Measurements from ENCODE around the gene UBE4A. TPM values are rescaled to one million over a fixed set of nuclear protein-coding genes. Genes with fewer than 3 reads are reported as not detected.

The UBE4A gene
- total and polyA plus RNA-seq, 2 of the 4 experiments (the other 2 are of a cell fraction), result 15.2 to 69.7 TPM

DNA sequence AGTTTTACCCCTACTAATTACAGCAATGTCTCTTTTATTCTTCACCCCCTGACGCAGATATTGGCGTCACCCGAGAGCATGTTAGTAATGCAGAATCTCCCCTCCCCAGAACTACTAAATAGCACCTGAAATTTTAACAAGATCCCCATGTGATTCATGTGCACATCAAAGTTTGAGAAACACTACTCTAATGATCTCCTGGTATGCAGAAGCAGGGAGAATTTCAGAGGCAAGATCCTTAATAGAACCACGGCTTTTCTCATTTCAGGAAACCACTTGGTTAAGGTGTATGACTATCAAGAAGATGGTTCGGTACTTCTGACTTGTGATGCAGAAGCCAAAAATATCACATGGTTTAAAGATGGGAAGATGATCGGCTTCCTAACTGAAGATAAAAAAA lies 9.9 kb upstream of the UBE4A start:
- DNase-seq, result no peak
- in situ Hi-C loops (cut with MboI; ENCODE audit: low sequenced_read_pairs) (loop anchor here (5.0 kb wide), 1 partner anchor 152 kb away; no protein-coding TSS in a partner anchor), dilution Hi-C loops (cut with HindIII; ENCODE audit: low sequenced_read_pairs, unreplicated experiment) (no loop called here), intact Hi-C loops (cut with micrococcal nuclease) (no loop called here)
- Histone ChIP-seq H2BK5ac (ENCODE audit: low read depth, low read length, poor library complexity, severe bottlenecking) (no peak overlapping the region), H3K36me3 (ENCODE audit: control insufficient read depth, insufficient read depth, low read length) (no peaks in the 10 kb centered on the region), H3K4ac (ENCODE audit: low read depth, low read length) (no peak overlapping the region), H2BK15ac (ENCODE audit: low read depth, low read length) (no peak overlapping the region), H3K79me1 (ENCODE audit: low read depth in 1 of 2, low read length in 2 of 2) (no peaks in the 10 kb centered on the region), H3K4me2 (ENCODE audit: low read depth, low read length) (no peak overlapping the region), H3K9ac (ENCODE audit: low read depth, low read length) (no peak overlapping the region), H3K56ac (ENCODE audit: extremely low read depth, insufficient read depth, low read length) (no peak overlapping the region), H2AK9ac (replicated peaks; ENCODE audit: low read depth, low read length, poor library complexity) (no peak overlapping the region), H3K14ac (replicated peaks; ENCODE audit: low read depth, low read length) (no peak overlapping the region), H3K4me3 (ENCODE audit: insufficient read depth, low read depth, low read length) (no peak overlapping the region), H3K27me3 (ENCODE audit: control insufficient read depth, insufficient read depth, low read length) (peaks cover 14% of the 10 kb centered on the region), H3K18ac (ENCODE audit: low read depth, low read length) (no peak overlapping the region), H4K91ac (ENCODE audit: insufficient read depth, low read depth, low read length) (no peak overlapping the region), H3K23ac (ENCODE audit: low read depth, low read length) (no peak overlapping the region), H3K9me1 (ENCODE audit: insufficient read depth, low read length) (no peaks in the 10 kb centered on the region), H2AFZ (replicated peaks; ENCODE audit: low read length, poor library complexity) (no peak overlapping the region), H3K27ac (ENCODE audit: insufficient read depth, low read length) (no peak overlapping the region), H2BK20ac (ENCODE audit: low read depth, low read length) (no peak overlapping the region), H4K5ac (ENCODE audit: low read depth, low read length) (no peak overlapping the region), H3K9me3 (ENCODE audit: control insufficient read depth, insufficient read depth, low read length) (no peaks in the 10 kb centered on the region), H4K20me1 (ENCODE audit: insufficient read depth, low read length) (no peaks in the 10 kb centered on the region), H2BK120ac (ENCODE audit: low read depth, low read length) (no peak overlapping the region), H2AK5ac (ENCODE audit: low read depth, low read length) (no peak overlapping the region), H4K8ac (ENCODE audit: low read depth in 2 of 2, low read length in 2 of 2) (no peak overlapping the region), H3K4me1 (ENCODE audit: control insufficient read depth, insufficient read depth, low read length) (no peaks in the 10 kb centered on the region)
- no TSS peak for BruUV-seq (replicated peaks)
- ChIA-PET CTCF (no interaction called here), POLR2A (ENCODE audit: unreplicated experiment) (no interaction called here)
- WGBS, 2 experiments (ENCODE audit: extremely low coverage in 2 of 2, insufficient read length in 1 of 2), result 83% methylated on average over 1 of the region's 6 CpGs; no CpG with 5 or more reads in 1 of the 2 experiments
- no peak for TF ChIP-seq RAD21 (IDR thresholded peaks at IDR 0.05; ENCODE audit: low read length)
- TF ChIP-seq, protein P1, sequence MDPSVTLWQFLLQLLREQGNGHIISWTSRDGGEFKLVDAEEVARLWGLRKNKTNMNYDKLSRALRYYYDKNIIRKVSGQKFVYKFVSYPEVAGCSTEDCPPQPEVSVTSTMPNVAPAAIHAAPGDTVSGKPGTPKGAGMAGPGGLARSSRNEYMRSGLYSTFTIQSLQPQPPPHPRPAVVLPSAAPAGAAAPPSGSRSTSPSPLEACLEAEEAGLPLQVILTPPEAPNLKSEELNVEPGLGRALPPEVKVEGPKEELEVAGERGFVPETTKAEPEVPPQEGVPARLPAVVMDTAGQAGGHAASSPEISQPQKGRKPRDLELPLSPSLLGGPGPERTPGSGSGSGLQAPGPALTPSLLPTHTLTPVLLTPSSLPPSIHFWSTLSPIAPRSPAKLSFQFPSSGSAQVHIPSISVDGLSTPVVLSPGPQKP (IDR thresholded peaks at IDR 0.05; ENCODE audit: borderline replicate concordance, low read depth, low read length), result no peak
- TF ChIP-seq RCOR1 (IDR thresholded peaks at IDR 0.05; ENCODE audit: insufficient replicate concordance, low read length), result no peak
- no peak for TF ChIP-seq POLR2A (IDR thresholded peaks at IDR 0.05; ENCODE audit: low read depth, low read length)
- TF ChIP-seq, protein P2, sequence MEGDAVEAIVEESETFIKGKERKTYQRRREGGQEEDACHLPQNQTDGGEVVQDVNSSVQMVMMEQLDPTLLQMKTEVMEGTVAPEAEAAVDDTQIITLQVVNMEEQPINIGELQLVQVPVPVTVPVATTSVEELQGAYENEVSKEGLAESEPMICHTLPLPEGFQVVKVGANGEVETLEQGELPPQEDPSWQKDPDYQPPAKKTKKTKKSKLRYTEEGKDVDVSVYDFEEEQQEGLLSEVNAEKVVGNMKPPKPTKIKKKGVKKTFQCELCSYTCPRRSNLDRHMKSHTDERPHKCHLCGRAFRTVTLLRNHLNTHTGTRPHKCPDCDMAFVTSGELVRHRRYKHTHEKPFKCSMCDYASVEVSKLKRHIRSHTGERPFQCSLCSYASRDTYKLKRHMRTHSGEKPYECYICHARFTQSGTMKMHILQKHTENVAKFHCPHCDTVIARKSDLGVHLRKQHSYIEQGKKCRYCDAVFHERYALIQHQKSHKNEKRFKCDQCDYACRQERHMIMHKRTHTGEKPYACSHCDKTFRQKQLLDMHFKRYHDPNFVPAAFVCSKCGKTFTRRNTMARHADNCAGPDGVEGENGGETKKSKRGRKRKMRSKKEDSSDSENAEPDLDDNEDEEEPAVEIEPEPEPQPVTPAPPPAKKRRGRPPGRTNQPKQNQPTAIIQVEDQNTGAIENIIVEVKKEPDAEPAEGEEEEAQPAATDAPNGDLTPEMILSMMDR (conservative IDR thresholded peaks at IDR 0.05; ENCODE audit: low read depth, low read length), result no peak
- TF ChIP-seq BHLHE40 (IDR thresholded peaks at IDR 0.05; ENCODE audit: low read depth, low read length), result no peak
- TF ChIP-seq SMC3 (IDR thresholded peaks at IDR 0.05; ENCODE audit: low read depth, low read length), result no peak
- TF ChIP-seq MXI1 (IDR thresholded peaks at IDR 0.05; ENCODE audit: borderline replicate concordance, low read depth, low read length), result no peak
- no peak for ATAC-seq (ENCODE audit: low read depth)
